GM12872 (cell line): Measurements from ENCODE around the gene ZNF548.

Source experiments
- TF ChIP-seq, protein P1 (sequence below): IDR thresholded peaks from 3 replicates; pipeline ENCODE4 v1.5.1; 2011; ENCODE audit warnings: low read depth, mild to moderate bottlenecking, low read length, moderate library complexity; ENCODE audit not compliant: insufficient read depth

Gene ZNF548

DNA sequence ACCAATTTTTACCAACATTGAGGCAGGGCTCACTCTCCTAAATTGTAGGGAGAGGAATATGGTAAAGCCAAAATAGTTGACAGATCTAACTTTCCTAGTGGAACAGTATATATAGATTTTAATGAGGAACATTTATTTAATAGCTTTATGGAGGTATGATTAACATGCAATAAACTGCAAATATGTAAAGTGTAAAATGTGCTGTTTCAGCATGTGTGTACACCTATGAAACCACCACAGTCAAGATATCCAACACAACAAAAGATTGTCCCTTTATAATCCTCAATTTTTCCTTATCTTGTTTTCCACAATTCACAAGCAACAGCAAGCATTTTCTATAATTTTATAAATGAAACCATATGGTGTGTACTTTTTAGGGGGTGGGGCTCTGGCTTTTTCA lies 30.4 kb upstream of the ZNF548 start:
- TF ChIP-seq, protein P1, sequence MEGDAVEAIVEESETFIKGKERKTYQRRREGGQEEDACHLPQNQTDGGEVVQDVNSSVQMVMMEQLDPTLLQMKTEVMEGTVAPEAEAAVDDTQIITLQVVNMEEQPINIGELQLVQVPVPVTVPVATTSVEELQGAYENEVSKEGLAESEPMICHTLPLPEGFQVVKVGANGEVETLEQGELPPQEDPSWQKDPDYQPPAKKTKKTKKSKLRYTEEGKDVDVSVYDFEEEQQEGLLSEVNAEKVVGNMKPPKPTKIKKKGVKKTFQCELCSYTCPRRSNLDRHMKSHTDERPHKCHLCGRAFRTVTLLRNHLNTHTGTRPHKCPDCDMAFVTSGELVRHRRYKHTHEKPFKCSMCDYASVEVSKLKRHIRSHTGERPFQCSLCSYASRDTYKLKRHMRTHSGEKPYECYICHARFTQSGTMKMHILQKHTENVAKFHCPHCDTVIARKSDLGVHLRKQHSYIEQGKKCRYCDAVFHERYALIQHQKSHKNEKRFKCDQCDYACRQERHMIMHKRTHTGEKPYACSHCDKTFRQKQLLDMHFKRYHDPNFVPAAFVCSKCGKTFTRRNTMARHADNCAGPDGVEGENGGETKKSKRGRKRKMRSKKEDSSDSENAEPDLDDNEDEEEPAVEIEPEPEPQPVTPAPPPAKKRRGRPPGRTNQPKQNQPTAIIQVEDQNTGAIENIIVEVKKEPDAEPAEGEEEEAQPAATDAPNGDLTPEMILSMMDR, result no peak

- TF ChIP-seq, protein P1, result no peak
These were observed 27.2 kb upstream of the ZNF548 start for GRCh38 chr19:57362419-57362818.

DNA sequence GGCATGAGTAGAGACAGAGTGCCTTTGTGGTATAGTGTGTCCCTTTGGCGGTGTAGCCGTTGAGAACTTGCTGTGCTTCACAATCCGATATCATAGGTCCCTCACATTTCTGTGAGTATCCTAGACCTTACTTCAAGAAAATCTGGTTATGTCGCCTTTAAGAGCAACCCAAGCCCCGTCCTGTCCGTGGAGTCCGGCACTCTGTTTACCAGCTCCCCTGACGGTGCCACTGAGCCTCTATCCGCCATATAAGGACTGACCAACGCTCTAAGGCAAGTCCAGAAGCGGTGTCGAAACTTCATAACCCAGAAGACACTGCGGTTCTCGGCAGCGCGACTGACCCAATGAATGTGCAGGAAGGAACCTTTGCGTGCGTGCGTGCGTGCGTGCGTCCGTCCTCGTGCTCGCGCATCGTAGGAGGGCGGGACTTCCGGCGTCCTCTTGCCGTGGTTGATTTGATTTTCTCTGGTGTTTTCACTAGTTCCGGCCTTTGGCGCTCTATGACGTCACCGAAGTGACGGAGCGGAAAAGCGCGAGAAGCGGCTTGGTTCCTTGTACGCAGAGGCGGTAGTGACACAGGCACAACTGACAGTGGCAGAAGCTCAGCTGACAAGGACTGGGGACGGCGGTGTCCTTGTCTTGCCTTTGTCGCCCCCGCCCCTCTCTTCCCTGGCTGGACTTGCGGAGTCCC lies 26.5 kb upstream of the ZNF548 start, which contains the start of the genes TRAPPC2B and ZNF547:
TRAPPC2B (plus strand) TSS at position 555 of the 691 bp plus-strand sequence. CDS start 1,283 bp downstream, outside the sequence.
ZNF547 (plus strand) TSS at position 555 of the 691 bp plus-strand sequence. CDS start 5,005 bp downstream, outside the sequence.
- TF ChIP-seq, protein P1, result no peak

DNA sequence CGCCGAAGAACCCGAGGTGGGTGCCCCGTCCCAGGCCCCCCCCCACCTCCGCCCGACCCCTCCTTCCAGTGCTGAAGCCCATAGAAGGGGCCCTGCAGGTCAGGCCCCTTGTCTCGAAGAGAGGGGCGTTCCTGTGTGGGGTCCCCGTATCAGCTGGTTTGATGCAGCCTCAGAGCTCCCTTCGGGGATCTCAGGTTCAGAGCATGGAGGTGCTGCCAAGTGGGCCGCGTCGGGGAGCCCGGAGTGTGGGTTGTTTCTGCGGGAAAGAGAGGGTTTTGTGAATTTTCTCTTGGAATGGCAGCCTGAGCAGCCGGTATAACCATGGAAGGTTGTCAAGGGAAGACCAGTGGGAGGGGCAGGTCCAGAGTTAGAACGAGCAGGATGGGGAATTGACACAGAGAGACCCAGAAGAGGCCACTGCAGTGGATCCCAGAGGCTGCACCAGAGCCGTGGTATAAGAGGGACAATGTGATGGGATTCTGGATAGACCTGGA lies 25.9 kb upstream of the ZNF548 start:
- TF ChIP-seq, protein P1, result no peak

DNA sequence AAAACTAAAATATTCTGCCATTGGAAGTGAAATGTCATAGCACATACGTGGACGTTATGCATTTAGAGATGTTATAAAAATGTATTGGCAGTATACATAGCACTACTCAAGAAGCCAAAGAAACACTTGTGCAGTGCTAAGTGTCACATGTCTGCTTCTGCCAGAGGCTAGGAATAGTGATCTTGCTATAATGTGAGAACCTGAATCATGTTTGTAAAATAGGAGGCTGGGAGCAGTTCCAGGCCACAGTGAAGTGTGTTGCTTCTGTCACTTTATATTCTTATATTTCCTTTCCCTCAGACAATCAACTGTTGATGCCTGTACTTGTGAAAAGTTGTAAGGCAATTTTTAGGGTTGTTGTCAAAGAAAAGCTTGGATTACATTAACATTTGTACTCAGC lies 22.9 kb upstream of the ZNF548 start:
- TF ChIP-seq, protein P1, result no peak

GRCh38 chr19:57374179-57374578 lies 15.5 kb upstream of the ZNF548 start:
- TF ChIP-seq, protein P1, result no peak

DNA sequence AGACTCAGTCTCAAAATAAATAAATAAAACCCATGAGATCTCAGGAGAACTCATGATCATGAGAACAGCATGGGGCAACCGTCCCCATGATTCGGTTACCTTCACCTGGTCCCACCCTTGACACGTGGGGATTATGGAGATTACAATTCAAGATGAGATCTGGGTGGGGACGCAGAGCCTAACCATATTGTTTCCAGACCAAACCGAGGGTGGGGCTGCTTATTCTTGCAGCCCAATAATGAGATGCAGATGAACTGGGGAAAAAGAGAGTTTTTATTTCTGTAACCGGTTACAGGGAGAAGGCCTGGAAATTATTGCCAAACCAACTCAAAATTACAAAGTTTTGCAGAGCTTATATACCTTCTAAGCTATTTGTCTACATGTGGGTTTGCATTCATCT lies 13.5 kb upstream of the ZNF548 start:
- TF ChIP-seq, protein P1, result no peak
